ENCODE data around the gene CNTN5.

CNTN5 gene

DNA sequence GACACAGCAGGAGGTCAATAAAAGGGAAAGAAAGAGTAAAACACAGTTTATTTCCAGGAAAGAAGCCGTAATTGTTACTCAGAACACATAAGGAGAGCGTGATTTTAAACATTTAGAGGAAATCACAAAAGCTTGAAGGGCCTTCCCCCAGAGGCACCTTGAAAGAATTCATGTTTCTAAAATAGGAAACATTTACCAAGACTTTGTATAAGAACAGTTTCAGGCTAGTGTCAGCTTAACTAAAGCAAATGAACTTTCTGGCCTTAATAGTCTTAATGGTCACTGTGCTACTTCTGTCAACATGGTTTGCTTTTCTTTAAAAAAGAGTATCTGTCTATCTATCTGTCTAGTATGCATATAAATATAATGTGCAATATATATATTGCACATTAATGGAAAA lies 208.8 kb downstream of the CNTN5 start:
- no peaks in the 10 kb centered on the region for H3K36me3 ChIP-seq (ENCODE audit: control insufficient read depth in 2 of 2, insufficient read depth in 1 of 2, low read length in 2 of 2)
- TF ChIP-seq ZNF677 (tag by site-specific recombination; IDR thresholded peaks at IDR 0.05) = no peak
- no peak for TF ChIP-seq ZNF792 (tag by site-specific recombination; IDR thresholded peaks at IDR 0.05)
- TF ChIP-seq, protein P1, sequence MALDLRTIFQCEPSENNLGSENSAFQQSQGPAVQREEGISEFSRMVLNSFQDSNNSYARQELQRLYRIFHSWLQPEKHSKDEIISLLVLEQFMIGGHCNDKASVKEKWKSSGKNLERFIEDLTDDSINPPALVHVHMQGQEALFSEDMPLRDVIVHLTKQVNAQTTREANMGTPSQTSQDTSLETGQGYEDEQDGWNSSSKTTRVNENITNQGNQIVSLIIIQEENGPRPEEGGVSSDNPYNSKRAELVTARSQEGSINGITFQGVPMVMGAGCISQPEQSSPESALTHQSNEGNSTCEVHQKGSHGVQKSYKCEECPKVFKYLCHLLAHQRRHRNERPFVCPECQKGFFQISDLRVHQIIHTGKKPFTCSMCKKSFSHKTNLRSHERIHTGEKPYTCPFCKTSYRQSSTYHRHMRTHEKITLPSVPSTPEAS (tag by site-specific recombination; IDR thresholded peaks at IDR 0.05) = no peak
- no peak for TF ChIP-seq ZNF529 (tag by site-specific recombination; IDR thresholded peaks at IDR 0.05; ENCODE audit: insufficient replicate concordance)
- TF ChIP-seq ZNF133 (tag by site-specific recombination; IDR thresholded peaks at IDR 0.05) = no peak
- no peak for TF ChIP-seq ZNF580 (tag by site-specific recombination; IDR thresholded peaks at IDR 0.05)
- no peak for TF ChIP-seq SCRT2 (tag by site-specific recombination; IDR thresholded peaks at IDR 0.05)
- TF ChIP-seq ZFP69B (tag by site-specific recombination; IDR thresholded peaks at IDR 0.05) = no peak
- no peak for TF ChIP-seq ZNF571 (tag by site-specific recombination; IDR thresholded peaks at IDR 0.05)
- H3K4me3 ChIP-seq (ENCODE audit: low read depth, low read length) = no peak overlapping the region
- H3K4me1 ChIP-seq (ENCODE audit: control insufficient read depth, insufficient read depth, low read length) = no peaks in the 10 kb centered on the region
- no peak overlapping the region for H3K27ac ChIP-seq (ENCODE audit: extremely low read depth, low read depth, low read length)
- ChIA-PET CTCF (no interaction called here), POLR2A (no interaction called here)
- H3K9me3 ChIP-seq (ENCODE audit: control insufficient read depth, insufficient read depth, low read depth, low read length) = no peaks in the 10 kb centered on the region

- no peaks in the 10 kb centered on the region for H3K9me3 ChIP-seq (ENCODE audit: control insufficient read depth, insufficient read depth, low read depth, low read length)
- POLR2A ChIA-PET = no interaction called here
- no peak overlapping the region for H3K4me3 ChIP-seq (ENCODE audit: low read depth, low read length)
- H3K36me3 ChIP-seq (ENCODE audit: control insufficient read depth in 2 of 2, insufficient read depth in 1 of 2, low read length in 2 of 2) = no peaks in the 10 kb centered on the region
- H3K4me1 ChIP-seq (ENCODE audit: control insufficient read depth, insufficient read depth, low read length) = no peaks in the 10 kb centered on the region
- no peak for TF ChIP-seq SCRT2 (tag by site-specific recombination; IDR thresholded peaks at IDR 0.05)
- TF ChIP-seq ZNF558 (tag by site-specific recombination; IDR thresholded peaks at IDR 0.05) = no peak
- TF ChIP-seq ZNF830 (tag by site-specific recombination; IDR thresholded peaks at IDR 0.05; ENCODE audit: low read depth) = no peak
- no peak for TF ChIP-seq ZNF549 (tag by site-specific recombination; IDR thresholded peaks at IDR 0.05)
- no peak for TF ChIP-seq ZNF571 (tag by site-specific recombination; IDR thresholded peaks at IDR 0.05)
- TF ChIP-seq ZNF837 (tag by site-specific recombination; IDR thresholded peaks at IDR 0.05) = no peak
- TF ChIP-seq, protein P1 (tag by site-specific recombination; IDR thresholded peaks at IDR 0.05) = no peak
- no peak for TF ChIP-seq ZBTB7A (tag by site-specific recombination; IDR thresholded peaks at IDR 0.05; ENCODE audit: low read depth)
- H3K27ac ChIP-seq (ENCODE audit: extremely low read depth, low read depth, low read length) = no peak overlapping the region
- CTCF ChIA-PET = interaction anchor here (0.7 kb wide), 1 partner anchor 236 kb away, joined by 3 read pairs; no protein-coding TSS in a partner anchor
These were observed 213.8 kb downstream of the CNTN5 start for GRCh38 chr11:99234534-99234933.

- no peaks in the 10 kb centered on the region for H3K9me3 ChIP-seq (ENCODE audit: control insufficient read depth, insufficient read depth, low read depth, low read length)
- H3K27ac ChIP-seq (ENCODE audit: extremely low read depth, low read depth, low read length) = no peak overlapping the region
- no peaks in the 10 kb centered on the region for H3K4me1 ChIP-seq (ENCODE audit: control insufficient read depth, insufficient read depth, low read length)
- CTCF ChIA-PET = no interaction called here
- no peaks in the 10 kb centered on the region for H3K36me3 ChIP-seq (ENCODE audit: control insufficient read depth in 2 of 2, insufficient read depth in 1 of 2, low read length in 2 of 2)
- H3K4me3 ChIP-seq (ENCODE audit: low read depth, low read length) = no peak overlapping the region
- no peak for TF ChIP-seq HOXC10 (CRISPR knock-in tag; IDR thresholded peaks at IDR 0.05)
- no peak for TF ChIP-seq ZNF302 (tag by site-specific recombination; IDR thresholded peaks at IDR 0.05; ENCODE audit: low read depth)
- POLR2A ChIA-PET = no interaction called here
These were observed 217.7 kb downstream of the CNTN5 start for GRCh38 chr11:99238401-99238800.

Measured in HEK293 (cell line).